Neural progenitor cell (in vitro differentiated cells): ENCODE data around the gene CDC42BPG. TPM values are rescaled to one million over a fixed set of nuclear protein-coding genes. Genes with fewer than 3 reads are reported as not detected.
A peak's percentile ranks its signal among the peaks of the same experiment; 100 is the strongest.
"Not testable (repeated sequence)": the region's sequence is repeated elsewhere in the genome, so short reads cannot be mapped to it uniquely, and the experiment has no call there.

Source experiments
- DNase-seq: peaks from one replicate; pipeline ENCODE4 v3.0.0-alpha.2; 2016; ENCODE audit warnings: low spot score
- H2AFZ ChIP-seq: fragments of 200-600 bp; sonication (generic); replicated peaks from 2 replicates; pipeline ENCODE4 v1.6.1; 2016; ENCODE audit warnings: antibody characterized with exemption
- H3F3A ChIP-seq: fragments of 200-600 bp; sonication (generic); 2 replicates; pipeline ENCODE4 v1.6.1; 2016; ENCODE audit warnings: antibody characterized with exemption, low read depth
- H3K27ac ChIP-seq: fragments of 200-600 bp; sonication (generic); 2 replicates; pipeline ENCODE4 v1.5.1; 2016; ENCODE audit warnings: mild to moderate bottlenecking
- H3K27me3 ChIP-seq: fragments of 200-600 bp; sonication (generic); 2 replicates; pipeline ENCODE4 v1.6.1; 2016; ENCODE audit warnings: mild to moderate bottlenecking, moderate library complexity
- H3K36me3 ChIP-seq: fragments of 200-600 bp; sonication (generic); 2 replicates; pipeline ENCODE4 v1.5.1; 2016
- H3K4me1 ChIP-seq: fragments of 200-600 bp; sonication (generic); 2 replicates; pipeline ENCODE4 v1.6.1; 2016; ENCODE audit warnings: mixed run types
- H3K4me2 ChIP-seq: fragments of 200-600 bp; sonication (generic); 2 replicates; pipeline ENCODE4 v1.6.1; 2016
- H3K4me3 ChIP-seq: fragments of 200-600 bp; sonication (generic); 2 replicates; pipeline ENCODE4 v1.5.1; 2016
- H3K79me2 ChIP-seq: fragments of 200-600 bp; sonication (generic); 2 replicates; pipeline ENCODE4 v1.6.1; 2016; ENCODE audit warnings: low read depth
- H3K9ac ChIP-seq: fragments of 200-600 bp; sonication (generic); 2 replicates; pipeline ENCODE4 v1.6.1; 2016
- H3K9me3 ChIP-seq: fragments of 200-600 bp; sonication (generic); 2 replicates; pipeline ENCODE4 v1.5.1; 2016; ENCODE audit warnings: low read depth
- H4K20me1 ChIP-seq: fragments of 200-600 bp; sonication (generic); 2 replicates; pipeline ENCODE4 v1.6.1; 2016; ENCODE audit warnings: low read depth
- H3K27ac Mint-ChIP-seq: 3 replicates; pipeline ENCODE4 v1.8.0; 2021; ENCODE audit warnings: mixed read lengths
- H3K27me3 Mint-ChIP-seq: 2 replicates; pipeline ENCODE4 v1.8.0; 2022; ENCODE audit warnings: low read depth, mild to moderate bottlenecking, inconsistent platforms, moderate library complexity, mixed read lengths; ENCODE audit not compliant: insufficient read depth
- H3K36me3 Mint-ChIP-seq: 3 replicates; pipeline ENCODE4 v1.8.0; 2021; ENCODE audit warnings: mixed read lengths
- H3K4me1 Mint-ChIP-seq: 3 replicates; pipeline ENCODE4 v1.8.0; 2021; ENCODE audit warnings: mixed read lengths
- H3K4me3 Mint-ChIP-seq: 3 replicates; pipeline ENCODE4 v1.8.0; 2021; ENCODE audit warnings: mild to moderate bottlenecking, moderate library complexity, mixed read lengths
- H3K9me3 Mint-ChIP-seq: 3 replicates; pipeline ENCODE4 v1.8.0; 2020; ENCODE audit warnings: mixed read lengths
- CTCF ChIP-seq: fragments of 200-600 bp; sonication (generic); IDR thresholded peaks from 2 replicates; pipeline ENCODE4 v1.5.1; 2017; ENCODE audit warnings: antibody characterized with exemption, mild to moderate bottlenecking
- EZH2 ChIP-seq: fragments of 200-600 bp; sonication (generic); IDR thresholded peaks from 2 replicates; pipeline ENCODE4 v1.6.1; 2017; ENCODE audit warnings: antibody characterized with exemption, mild to moderate bottlenecking, moderate library complexity
- EZH2phosphoT487 ChIP-seq: fragments of 200-600 bp; sonication (generic); IDR thresholded peaks from 2 replicates; pipeline ENCODE4 v1.6.1; 2017; ENCODE audit warnings: antibody characterized with exemption
- total RNA-seq: library from RNA; depleted of rRNA; stranded (reverse); fragments of >200 nt; gene quantifications from 2 replicates; pipeline ENCODE4 v1.2.3, GENCODE V29; 2015; ENCODE audit warnings: low replicate concordance

Gene CDC42BPG
- total RNA-seq, 1 donor from 2014 or later, result 0.62 TPM

GRCh38 chr11:64817476-64817875 lies 27.0 kb downstream of the CDC42BPG start:
- Histone ChIP-seq H3K79me2 (no peaks in the 10 kb centered on the region), H3K4me2 (no peak overlapping the region), H3F3A (peaks cover 2% of the 10 kb centered on the region), H3K9me3 (no peaks in the 10 kb centered on the region), H3K27me3 (no peaks in the 10 kb centered on the region), H3K36me3 (no peaks in the 10 kb centered on the region), H3K4me1 (no peaks in the 10 kb centered on the region), H4K20me1 (no peaks in the 10 kb centered on the region), H3K27ac (no peak overlapping the region), H3K9ac (no peak overlapping the region), H2AFZ (no peak overlapping the region), H3K4me3 (no peak overlapping the region)
- no peaks in the 10 kb centered on the region for H3K36me3 Mint-ChIP-seq
- H3K4me3 Mint-ChIP-seq, result no peak overlapping the region
- no peaks in the 10 kb centered on the region for H3K9me3 Mint-ChIP-seq
- H3K27me3 Mint-ChIP-seq, result peaks cover 5% of the 10 kb centered on the region
- DNase-seq, result no peak
- H3K27ac Mint-ChIP-seq, result no peak overlapping the region
- no peaks in the 10 kb centered on the region for H3K4me1 Mint-ChIP-seq
- TF ChIP-seq CTCF, result no peak
- no peak for TF ChIP-seq EZH2phosphoT487
- TF ChIP-seq EZH2, result no peak

GRCh38 chr11:64815433-64815832 lies 29.0 kb downstream of the CDC42BPG start:
- H3K4me3 ChIP-seq, H3K4me3 Mint-ChIP-seq, H4K20me1 ChIP-seq, H3F3A ChIP-seq, H3K36me3 ChIP-seq, H3K9me3 ChIP-seq, H3K27ac Mint-ChIP-seq, H3K36me3 Mint-ChIP-seq, H3K4me1 ChIP-seq, H3K4me2 ChIP-seq, H3K4me1 Mint-ChIP-seq, H3K79me2 ChIP-seq, H3K9me3 Mint-ChIP-seq, H3K27me3 ChIP-seq, DNase-seq, H2AFZ ChIP-seq, H3K27ac ChIP-seq, H3K27me3 Mint-ChIP-seq, H3K9ac ChIP-seq: not testable (repeated sequence)

- H3K27me3 Mint-ChIP-seq, result peaks cover 4% of the 10 kb centered on the region
- peak overlapping the region; percentile 66 for H3K27ac Mint-ChIP-seq
- H3K27ac ChIP-seq, result no peak overlapping the region
- no peak overlapping the region for H2AFZ ChIP-seq
- peaks cover under 1% of the 10 kb centered on the region for H4K20me1 ChIP-seq
- H3K79me2 ChIP-seq, result no peaks in the 10 kb centered on the region
- H3K4me1 ChIP-seq, result no peaks in the 10 kb centered on the region
- no peak for DNase-seq
- H3K4me3 Mint-ChIP-seq, result no peak overlapping the region
- peaks cover 7% of the 10 kb centered on the region for H3F3A ChIP-seq
- H3K9ac ChIP-seq, result no peak overlapping the region
- no peak overlapping the region for H3K4me3 ChIP-seq
- H3K4me1 Mint-ChIP-seq, result peaks cover 5% of the 10 kb centered on the region
- no peaks in the 10 kb centered on the region for H3K9me3 Mint-ChIP-seq
- no peaks in the 10 kb centered on the region for H3K36me3 Mint-ChIP-seq
- no peaks in the 10 kb centered on the region for H3K27me3 ChIP-seq
- no peaks in the 10 kb centered on the region for H3K9me3 ChIP-seq
- TF ChIP-seq CTCF, result no peak
- no peak for TF ChIP-seq EZH2phosphoT487
- no peak for TF ChIP-seq EZH2
- H3K36me3 ChIP-seq, result no peaks in the 10 kb centered on the region
- H3K4me2 ChIP-seq, result no peak overlapping the region
These were observed 29.7 kb downstream of the CDC42BPG start for GRCh38 chr11:64814712-64815187.

GRCh38 chr11:64813826-64814225 lies 30.6 kb downstream of the CDC42BPG start:
- TF ChIP-seq EZH2, result no peak
- no peak for TF ChIP-seq EZH2phosphoT487
- no peak for TF ChIP-seq CTCF
- Mint-ChIP-seq H3K4me1 (peaks cover 12% of the 10 kb centered on the region), H3K27ac (no peak overlapping the region), H3K4me3 (no peak overlapping the region), H3K9me3 (no peaks in the 10 kb centered on the region), H3K27me3 (peaks cover 7% of the 10 kb centered on the region), H3K36me3 (no peaks in the 10 kb centered on the region)
- H3K27me3 ChIP-seq, result no peaks in the 10 kb centered on the region
- peaks cover 9% of the 10 kb centered on the region for H4K20me1 ChIP-seq
- peaks cover 8% of the 10 kb centered on the region for H3K79me2 ChIP-seq
- H3K4me2 ChIP-seq, result no peak overlapping the region
- no peak overlapping the region for H3K4me3 ChIP-seq
- H3K9ac ChIP-seq, result no peak overlapping the region
- H2AFZ ChIP-seq, result no peak overlapping the region
- H3K36me3 ChIP-seq, result no peaks in the 10 kb centered on the region
- H3K9me3 ChIP-seq, result no peaks in the 10 kb centered on the region
- DNase-seq, result no peak
- H3F3A ChIP-seq, result peaks cover 7% of the 10 kb centered on the region
- H3K4me1 ChIP-seq, result peaks cover 4% of the 10 kb centered on the region
- no peak overlapping the region for H3K27ac ChIP-seq
